ENCODE results near the gene MGAT3. TPM values are rescaled to one million over a fixed set of nuclear protein-coding genes. Genes with fewer than 3 reads are reported as not detected.

The MGAT3 gene
- total and polyA plus RNA-seq, 2 donors (not counting 3 experiments of a cell fraction or from before 2014, with no cell fraction given): not detected

- ChIA-PET POLR2A (no interaction called here), CTCF (interaction anchor here (0.6 kb wide), 1 partner anchor 49 kb away, joined by 3 read pairs; the partner anchor contains the start of gene TAB1)
- no peaks in the 10 kb centered on the region for H3K36me3 ChIP-seq (ENCODE audit: control insufficient read depth in 2 of 2, extremely low read depth in 1 of 2, insufficient read depth in 2 of 2, low read length in 2 of 2)
- H3K4me1 ChIP-seq (ENCODE audit: control insufficient read depth, extremely low read depth, insufficient read depth, low read length): no peaks in the 10 kb centered on the region
- BruUV-seq (replicated peaks): no TSS peak
- no peaks in the 10 kb centered on the region for H3K79me2 ChIP-seq (ENCODE audit: control insufficient read depth, insufficient read depth, low read length)
- H3K27ac ChIP-seq (ENCODE audit: insufficient read depth, low read depth, low read length): no peak overlapping the region
- H3K4me2 ChIP-seq (ENCODE audit: insufficient read depth, low read length): no peak overlapping the region
- no peaks in the 10 kb centered on the region for H4K20me1 ChIP-seq (replicated peaks; ENCODE audit: control insufficient read depth, extremely low read depth, insufficient read depth, low read length)
- dilution Hi-C loops (cut with MboI; ENCODE audit: extremely low pct_ligation_motif_present, low sequenced_read_pairs) (no loop called here), intact Hi-C loops (cut with micrococcal nuclease) (no loop called here)
- TF ChIP-seq POLR2A (IDR thresholded peaks at IDR 0.05; ENCODE audit: low read depth, low read length) (no peak), POLR2AphosphoS5 (IDR thresholded peaks at IDR 0.05; ENCODE audit: insufficient read depth, low read depth, low read length) (no peak), MAX (IDR thresholded peaks at IDR 0.05; ENCODE audit: insufficient read depth, insufficient read length) (no peak), EZH2 (IDR thresholded peaks at IDR 0.05; ENCODE audit: borderline replicate concordance, low read depth, low read length, severe bottlenecking) (no peak), MYC (IDR thresholded peaks at IDR 0.05; ENCODE audit: low read depth, low read length) (no peak), FOS (IDR thresholded peaks at IDR 0.05; ENCODE audit: borderline replicate concordance, insufficient read depth, low read length) (no peak), CTCF (IDR thresholded peaks at IDR 0.05; ENCODE audit: extremely low read depth in 1 of 2, insufficient read depth in 1 of 2, low read depth in 1 of 2, low read length in 2 of 2) (no peak), JUN (IDR thresholded peaks at IDR 0.05; ENCODE audit: borderline replicate concordance, insufficient read depth, insufficient read length, low read depth) (no peak), GATA2 (IDR thresholded peaks at IDR 0.05; ENCODE audit: insufficient read depth, insufficient read length, low read depth, low read length) (no peak)
- no peaks in the 10 kb centered on the region for H3K9me1 ChIP-seq (replicated peaks; ENCODE audit: control insufficient read depth, extremely low read depth, insufficient read depth, low read length)
- no peak for FAIRE-seq
- H3K4me3 ChIP-seq (replicated peaks in 1 of 3; ENCODE audit: insufficient read depth in 1 of 3, low read depth in 1 of 3, low read length in 3 of 3): no peak overlapping the region
- H3K9ac ChIP-seq (replicated peaks; ENCODE audit: extremely low read depth, insufficient read depth, low read length): no peak overlapping the region
- H2AFZ ChIP-seq (ENCODE audit: low read depth, low read length): no peak overlapping the region
- H3K27me3 ChIP-seq (ENCODE audit: control insufficient read depth in 2 of 2, insufficient read depth in 2 of 2, low read length in 2 of 2): no peaks in the 10 kb centered on the region
- no peaks in the 10 kb centered on the region for H3K9me3 ChIP-seq (replicated peaks; ENCODE audit: control insufficient read depth, insufficient read depth, low read length)
- DNase-seq (ENCODE audit: low read depth, low spot score): no peak
Observed at GRCh38 chr22:39448205-39449054, 8.4 kb upstream of the MGAT3 start.

Data from endothelial cell of umbilical vein (primary cell).